ENCODE measurements around the gene MRRF. TPM values are rescaled to one million over a fixed set of nuclear protein-coding genes. Genes with fewer than 3 reads are reported as not detected.
A peak's percentile ranks its signal among the peaks of the same experiment; 100 is the strongest.
"Not testable (repeated sequence)": the region's sequence is repeated elsewhere in the genome, so short reads cannot be mapped to it uniquely, and the experiment has no call there.

Gene MRRF
- total RNA-seq, 1 donor from 2014 or later, result 55.2 TPM

- no peak for ATAC-seq (ENCODE audit: low read depth)
- Mint-ChIP-seq H3K36me3 (ENCODE audit: low read depth) (peaks cover 77% of the 10 kb centered on the region), H3K4me3 (no peak overlapping the region), H3K4me1 (peaks cover 14% of the 10 kb centered on the region), H3K9me3 (no peaks in the 10 kb centered on the region), H3K27me3 (no peaks in the 10 kb centered on the region), H3K27ac (no peak overlapping the region)
- TF ChIP-seq, protein P1, sequence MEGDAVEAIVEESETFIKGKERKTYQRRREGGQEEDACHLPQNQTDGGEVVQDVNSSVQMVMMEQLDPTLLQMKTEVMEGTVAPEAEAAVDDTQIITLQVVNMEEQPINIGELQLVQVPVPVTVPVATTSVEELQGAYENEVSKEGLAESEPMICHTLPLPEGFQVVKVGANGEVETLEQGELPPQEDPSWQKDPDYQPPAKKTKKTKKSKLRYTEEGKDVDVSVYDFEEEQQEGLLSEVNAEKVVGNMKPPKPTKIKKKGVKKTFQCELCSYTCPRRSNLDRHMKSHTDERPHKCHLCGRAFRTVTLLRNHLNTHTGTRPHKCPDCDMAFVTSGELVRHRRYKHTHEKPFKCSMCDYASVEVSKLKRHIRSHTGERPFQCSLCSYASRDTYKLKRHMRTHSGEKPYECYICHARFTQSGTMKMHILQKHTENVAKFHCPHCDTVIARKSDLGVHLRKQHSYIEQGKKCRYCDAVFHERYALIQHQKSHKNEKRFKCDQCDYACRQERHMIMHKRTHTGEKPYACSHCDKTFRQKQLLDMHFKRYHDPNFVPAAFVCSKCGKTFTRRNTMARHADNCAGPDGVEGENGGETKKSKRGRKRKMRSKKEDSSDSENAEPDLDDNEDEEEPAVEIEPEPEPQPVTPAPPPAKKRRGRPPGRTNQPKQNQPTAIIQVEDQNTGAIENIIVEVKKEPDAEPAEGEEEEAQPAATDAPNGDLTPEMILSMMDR (IDR thresholded peaks at IDR 0.05), result no peak
- intact Hi-C loops (cut with micrococcal nuclease), result no loop called here
- no peak for DNase-seq
- POLR2A ChIA-PET, result no interaction called here
- CTCF ChIA-PET, result no interaction called here
Measured at GRCh38 chr9:122322553-122322952, 57.9 kb downstream of the MRRF start.

GRCh38 chr9:122324665-122325064 is 60.0 kb downstream of the MRRF start:
- DNase-seq; H3K27me3 Mint-ChIP-seq; H3K4me3 Mint-ChIP-seq; intact Hi-C loops (cut with micrococcal nuclease); H3K9me3 Mint-ChIP-seq; POLR2A ChIA-PET; CTCF ChIA-PET; ATAC-seq (ENCODE audit: low read depth): not testable (repeated sequence)
- Mint-ChIP-seq H3K4me1 (peaks cover 10% of the 10 kb centered on the region), H3K36me3 (ENCODE audit: low read depth) (peaks cover 69% of the 10 kb centered on the region), H3K27ac (peak overlapping the region; percentile 7)

DNA sequence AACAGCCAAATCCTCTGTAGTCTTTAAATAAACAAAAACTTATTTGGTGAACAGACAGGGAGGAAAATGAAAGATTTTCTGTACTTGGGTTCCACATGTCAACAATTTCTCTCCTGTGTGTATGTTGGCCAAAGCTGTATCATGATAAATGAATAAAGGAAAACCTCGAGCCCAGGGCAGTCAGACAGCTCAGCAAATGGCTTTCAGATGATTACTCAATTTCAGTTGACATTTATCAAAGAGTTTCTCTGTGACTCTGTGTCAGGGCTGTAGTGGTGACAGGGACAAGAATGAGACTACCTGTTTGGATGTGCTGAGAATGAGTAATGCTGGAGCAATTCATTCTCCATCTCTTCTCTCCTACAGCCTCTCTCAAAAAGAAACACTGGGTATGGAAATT is 60.4 kb downstream of the MRRF start:
- ChIA-PET POLR2A (no interaction called here), CTCF (no interaction called here)
- DNase-seq (no peak), ATAC-seq (ENCODE audit: low read depth) (no peak)
- Mint-ChIP-seq H3K36me3 (ENCODE audit: low read depth) (peaks cover 66% of the 10 kb centered on the region), H3K27me3 (no peaks in the 10 kb centered on the region), H3K4me1 (peaks cover 7% of the 10 kb centered on the region), H3K27ac (no peak overlapping the region), H3K4me3 (no peak overlapping the region), H3K9me3 (no peaks in the 10 kb centered on the region)
- TF ChIP-seq, protein P1 (IDR thresholded peaks at IDR 0.05), result no peak
- intact Hi-C loops (cut with micrococcal nuclease), result no loop called here

- H3K4me1 Mint-ChIP-seq, result no peaks in the 10 kb centered on the region
- CTCF ChIA-PET, result interaction anchor here (0.8 to 1.2 kb wide), 2 partner anchors 23 to 26 kb away, joined by 3 to 6 read pairs; no protein-coding TSS in a partner anchor
- no peak for ATAC-seq (ENCODE audit: low read depth)
- H3K4me3 Mint-ChIP-seq, result no peak overlapping the region
- intact Hi-C loops (cut with micrococcal nuclease), result no loop called here
- POLR2A ChIA-PET, result no interaction called here
- TF ChIP-seq, protein P1 (IDR thresholded peaks at IDR 0.05), result no peak
- no peak overlapping the region for H3K27ac Mint-ChIP-seq
- peaks cover 58% of the 10 kb centered on the region for H3K36me3 Mint-ChIP-seq (ENCODE audit: low read depth)
- no peak for DNase-seq
- no peaks in the 10 kb centered on the region for H3K27me3 Mint-ChIP-seq
- no peaks in the 10 kb centered on the region for H3K9me3 Mint-ChIP-seq
Measured at GRCh38 chr9:122327175-122327574, 62.5 kb downstream of the MRRF start.

DNA sequence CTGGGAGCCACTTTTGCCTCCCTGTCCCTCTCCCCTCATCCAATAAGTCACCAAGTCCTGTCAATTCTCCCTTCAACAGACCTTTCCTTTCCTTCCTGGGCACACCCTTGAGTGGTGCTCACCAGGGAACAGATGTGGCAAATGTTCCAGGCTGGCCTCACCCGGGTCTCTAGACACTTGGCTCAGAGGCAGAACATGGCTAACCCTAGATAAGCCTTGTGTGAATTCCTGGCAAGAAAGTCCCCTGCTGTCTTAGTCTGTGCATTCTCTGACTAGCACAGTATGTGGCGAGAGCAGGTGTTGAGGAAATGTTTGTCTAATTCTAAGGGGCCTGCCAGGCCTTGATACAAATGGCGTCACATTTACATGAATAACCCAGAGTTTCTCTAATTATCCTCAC is 64.9 kb downstream of the MRRF start:
- H3K4me1 Mint-ChIP-seq, result no peaks in the 10 kb centered on the region
- H3K36me3 Mint-ChIP-seq (ENCODE audit: low read depth), result peaks cover 34% of the 10 kb centered on the region
- POLR2A ChIA-PET, result no interaction called here
- H3K4me3 Mint-ChIP-seq, result no peak overlapping the region
- intact Hi-C loops (cut with micrococcal nuclease), result no loop called here
- H3K9me3 Mint-ChIP-seq, result no peaks in the 10 kb centered on the region
- TF ChIP-seq, protein P1 (IDR thresholded peaks at IDR 0.05), result no peak
- CTCF ChIA-PET, result no interaction called here
- no peaks in the 10 kb centered on the region for H3K27me3 Mint-ChIP-seq
- DNase-seq (no peak), ATAC-seq (ENCODE audit: low read depth) (no peak)
- H3K27ac Mint-ChIP-seq, result no peak overlapping the region

DNA sequence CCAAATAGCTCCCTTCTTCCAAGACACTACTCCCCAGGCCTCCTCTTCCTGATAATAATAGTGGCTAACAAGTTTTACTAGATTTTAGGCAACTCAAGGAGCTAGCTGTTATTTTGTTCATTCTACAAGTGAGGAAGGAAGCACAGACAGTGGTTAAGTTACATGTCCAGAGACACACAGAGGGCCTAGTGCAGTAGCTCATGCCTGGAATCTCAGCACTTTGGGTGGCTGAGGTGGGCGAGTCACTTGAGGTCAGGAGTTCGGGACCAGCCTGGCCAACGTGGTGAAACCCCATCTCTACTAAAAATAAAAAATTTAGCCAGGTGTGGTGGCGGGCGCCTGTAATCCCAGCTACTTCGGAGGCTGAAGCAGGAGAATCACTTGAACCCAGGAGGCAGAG is 65.8 kb downstream of the MRRF start:
- H3K36me3 Mint-ChIP-seq (ENCODE audit: low read depth), result peaks cover 25% of the 10 kb centered on the region
- CTCF ChIA-PET; intact Hi-C loops (cut with micrococcal nuclease); H3K9me3 Mint-ChIP-seq; DNase-seq; POLR2A ChIA-PET; H3K27me3 Mint-ChIP-seq; H3K27ac Mint-ChIP-seq; H3K4me1 Mint-ChIP-seq; ATAC-seq (ENCODE audit: low read depth); H3K4me3 Mint-ChIP-seq: not testable (repeated sequence)

All from activated B cell treated with CpG ODN at 0.5 μM for 24 hours (primary cell).